GM21576 (cell line): ENCODE measurements around the gene KRT7.

Experiments
- ATAC-seq: cut with Tn5 transposase; IDR thresholded peaks from one replicate; pipeline ENCODE4 v1.9.1; 2021; ENCODE audit warnings: mild to moderate bottlenecking, moderate library complexity; ENCODE audit not compliant: unreplicated experiment

Gene KRT7

DNA sequence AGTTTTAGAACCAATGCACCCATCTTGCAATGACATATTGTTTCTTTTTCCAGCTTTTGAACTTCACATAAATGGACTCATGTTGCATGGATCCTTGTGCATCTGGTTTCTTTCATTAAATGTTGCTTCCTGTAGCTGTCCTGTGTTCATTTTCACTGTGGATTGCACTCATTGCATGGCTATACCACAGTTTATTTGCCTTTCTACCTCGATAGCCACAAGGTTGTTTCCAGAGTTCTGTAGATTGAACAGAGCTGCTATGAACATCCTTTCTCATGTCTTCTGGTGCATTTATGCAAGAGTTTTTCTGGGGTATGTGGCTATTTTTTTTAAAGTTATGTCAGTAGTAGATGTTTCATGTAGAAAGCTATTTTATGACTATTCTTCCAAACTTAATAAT, 61.8 kb downstream of the KRT7 start:
- no peak for ATAC-seq

DNA sequence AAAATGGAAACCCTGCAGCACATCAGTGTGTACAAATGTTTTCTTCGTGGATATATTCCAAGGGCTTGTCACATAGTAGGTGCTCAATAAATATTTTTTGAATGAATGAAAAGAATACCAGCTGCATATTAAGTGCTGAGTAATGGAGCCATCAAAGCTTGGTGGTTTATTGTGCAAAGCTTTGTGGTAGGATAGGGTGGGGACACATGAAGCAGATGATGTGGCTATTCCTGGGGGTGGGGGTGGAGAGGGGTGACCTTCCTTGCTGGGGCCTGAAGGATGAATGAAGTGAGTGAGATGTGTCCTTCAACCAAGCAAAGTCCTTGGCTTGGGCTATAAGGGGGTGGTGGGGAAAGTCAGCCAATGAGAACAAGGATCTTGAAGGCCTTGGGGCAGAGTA, 62.6 kb downstream of the KRT7 start:
- no peak for ATAC-seq

DNA sequence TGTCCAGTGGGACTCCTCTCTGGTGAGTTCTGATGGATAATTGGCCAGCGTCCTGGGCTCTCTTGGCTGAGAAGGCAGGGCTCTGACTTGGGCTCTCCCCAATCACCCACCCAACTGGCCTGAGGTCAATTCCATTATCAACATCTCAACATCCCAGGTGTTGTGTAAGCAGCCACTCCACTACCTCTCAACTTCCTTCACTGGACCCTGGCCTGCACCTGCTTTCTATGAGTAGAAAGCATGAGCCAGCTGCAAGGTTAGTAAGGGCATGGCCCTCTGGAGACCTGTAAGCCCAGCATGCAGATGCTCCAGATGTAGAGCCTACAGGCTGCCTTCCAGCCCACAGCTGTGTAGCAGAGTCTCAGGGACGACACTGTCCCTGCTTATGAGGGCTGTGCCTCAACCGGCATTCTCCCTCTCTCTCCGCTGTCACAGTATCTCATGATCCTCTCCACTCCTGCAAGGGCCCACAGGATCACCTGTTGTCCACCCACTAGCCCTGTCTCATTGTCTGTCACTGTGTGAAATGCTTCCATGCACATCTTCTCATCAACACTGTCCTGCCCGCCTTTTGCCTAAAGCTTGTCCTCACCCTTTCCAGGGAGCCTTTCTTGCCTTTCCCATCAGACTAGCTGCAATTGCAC, 63.7 kb downstream of the KRT7 start:
- ATAC-seq: no peak
